H9 (cell line): ENCODE results near the gene NMUR1. TPM values are rescaled to one million over a fixed set of nuclear protein-coding genes. Genes with fewer than 3 reads are reported as not detected.

Experiments
- DNase-seq: peaks from one replicate; pipeline ENCODE4 v3.0.0-alpha.2; 2017
- H2AFZ ChIP-seq: one replicate; pipeline ENCODE4 v1.6.1; 2013; ENCODE audit warnings: mild to moderate bottlenecking, low read length, control low read depth, moderate library complexity
- H2AK5ac ChIP-seq: 2 replicates; pipeline ENCODE4 v1.6.1; 2013; ENCODE audit warnings: low read length, control low read depth, mixed read lengths; ENCODE audit not compliant: insufficient read length
- H2BK120ac ChIP-seq: one replicate; pipeline ENCODE4 v1.6.1; 2013; ENCODE audit warnings: low read depth, mild to moderate bottlenecking, low read length, control low read depth, inconsistent platforms; ENCODE audit not compliant: poor library complexity, severe bottlenecking
- H2BK12ac ChIP-seq: 2 replicates; pipeline ENCODE4 v1.6.1; 2013; ENCODE audit warnings: low read length, control low read depth, mixed read lengths, low read depth; ENCODE audit not compliant: insufficient read length
- H2BK15ac ChIP-seq: 2 replicates; pipeline ENCODE4 v1.6.1; 2013; ENCODE audit warnings: low read depth, low read length, control low read depth
- H2BK20ac ChIP-seq: one replicate; pipeline ENCODE4 v1.6.1; 2013; ENCODE audit warnings: low read depth, mild to moderate bottlenecking, low read length, control low read depth, inconsistent platforms; ENCODE audit not compliant: poor library complexity, severe bottlenecking
- H2BK5ac ChIP-seq: 2 replicates; pipeline ENCODE4 v1.6.1; 2013; ENCODE audit warnings: low read length, control low read depth, mixed read lengths; ENCODE audit not compliant: insufficient read length
- H3K14ac ChIP-seq: 2 replicates; pipeline ENCODE4 v1.6.1; 2013; ENCODE audit warnings: low read length, control low read depth; ENCODE audit not compliant: insufficient read depth
- H3K18ac ChIP-seq: 2 replicates; pipeline ENCODE4 v1.6.1; 2013; ENCODE audit warnings: low read depth, mild to moderate bottlenecking, mixed read lengths, low read length, control low read depth; ENCODE audit not compliant: insufficient read length
- H3K23ac ChIP-seq: 2 replicates; pipeline ENCODE4 v1.6.1; 2013; ENCODE audit warnings: low read length, control low read depth, mixed read lengths, low read depth; ENCODE audit not compliant: insufficient read length
- H3K23me2 ChIP-seq: 2 replicates; pipeline ENCODE4 v1.6.1; 2013; ENCODE audit warnings: low read depth, mild to moderate bottlenecking, mixed read lengths, low read length, control low read depth; ENCODE audit not compliant: insufficient read length, poor library complexity, severe bottlenecking
- H3K27ac ChIP-seq: 2 replicates; pipeline ENCODE4 v1.5.1; 2013; ENCODE audit warnings: low read length, control low read depth, mixed read lengths, low read depth; ENCODE audit not compliant: insufficient read length
- H3K27me3 ChIP-seq: 2 replicates; pipeline ENCODE4 v1.6.1; 2013; ENCODE audit warnings: low read length, control low read depth, inconsistent platforms; ENCODE audit not compliant: insufficient read depth
- H3K4ac ChIP-seq: 2 replicates; pipeline ENCODE4 v1.6.1; 2013; ENCODE audit warnings: low read depth, mild to moderate bottlenecking, control low read depth, inconsistent platforms, low read length, moderate library complexity
- H3K4me1 ChIP-seq: 2 replicates; pipeline ENCODE4 v1.6.1; 2013; ENCODE audit warnings: low read length, control low read depth, inconsistent platforms; ENCODE audit not compliant: insufficient read depth
- H3K4me2 ChIP-seq: 2 replicates; pipeline ENCODE4 v1.6.1; 2013; ENCODE audit warnings: low read length, control low read depth, mixed read lengths; ENCODE audit not compliant: insufficient read length, insufficient read depth
- H3K56ac ChIP-seq: 2 replicates; pipeline ENCODE4 v1.6.1; 2013; ENCODE audit warnings: low read depth, mild to moderate bottlenecking, mixed read lengths, low read length, control low read depth; ENCODE audit not compliant: insufficient read length
- H3K79me1 ChIP-seq: 2 replicates; pipeline ENCODE4 v1.6.1; 2013; ENCODE audit warnings: low read depth, mild to moderate bottlenecking, moderate library complexity, low read length, control low read depth, inconsistent platforms; ENCODE audit not compliant: insufficient read depth, poor library complexity, severe bottlenecking
- H3K79me2 ChIP-seq: 2 replicates; pipeline ENCODE4 v1.6.1; 2013; ENCODE audit warnings: low read length, control low read depth, inconsistent platforms; ENCODE audit not compliant: insufficient read depth
- H3K9ac ChIP-seq: 2 replicates; pipeline ENCODE4 v1.6.1; 2013; ENCODE audit warnings: low read length, control low read depth, mixed read lengths; ENCODE audit not compliant: insufficient read length; ENCODE audit errors: extremely low read depth
- H3K9me3 ChIP-seq: one replicate; pipeline ENCODE4 v1.6.1; 2013; ENCODE audit warnings: low read depth, low read length, inconsistent platforms; ENCODE audit not compliant: control insufficient read depth
- H3T11ph ChIP-seq: one replicate; pipeline ENCODE4 v1.6.1; 2013; ENCODE audit warnings: mild to moderate bottlenecking, low read length, control low read depth, inconsistent platforms
- H4K20me1 ChIP-seq: one replicate; pipeline ENCODE4 v1.6.1; 2013; ENCODE audit not compliant: control insufficient read depth, insufficient read length, insufficient read depth
- H4K5ac ChIP-seq: 2 replicates; pipeline ENCODE4 v1.6.1; 2013; ENCODE audit warnings: low read depth, mild to moderate bottlenecking, mixed read lengths, low read length, control low read depth; ENCODE audit not compliant: insufficient read length
- H4K8ac ChIP-seq: replicated peaks from 2 replicates; pipeline ENCODE4 v1.6.1; 2013; ENCODE audit warnings: low read length, control low read depth, mixed read lengths, low read depth; ENCODE audit not compliant: insufficient read length
- H4K91ac ChIP-seq: 2 replicates; pipeline ENCODE4 v1.6.1; 2013; ENCODE audit warnings: low read depth, mild to moderate bottlenecking, moderate library complexity, mixed read lengths, low read length, control low read depth; ENCODE audit not compliant: insufficient read length
- H3K27ac Mint-ChIP-seq, 3 experiments: 2 replicates in 2 of 3; 3 replicates in 1 of 3; pipeline ENCODE4 v1.8.0; 2020 to 2021; ENCODE audit warnings: mixed read lengths in 3 of 3, mild to moderate bottlenecking in 1 of 3, moderate library complexity in 1 of 3
- H3K27me3 Mint-ChIP-seq: 2 replicates; pipeline ENCODE4 v1.8.0; 2021; ENCODE audit warnings: low read depth, mild to moderate bottlenecking, moderate library complexity, mixed read lengths
- H3K36me3 Mint-ChIP-seq, 3 experiments: 2 replicates in 2 of 3; 3 replicates in 1 of 3; pipeline ENCODE4 v1.8.0; 2020 to 2021; ENCODE audit warnings: low read depth in 3 of 3, mixed read lengths in 3 of 3; ENCODE audit not compliant: insufficient read depth in 1 of 3
- H3K4me1 Mint-ChIP-seq, 2 experiments: 2 replicates each; pipeline ENCODE4 v1.8.0; 2020; ENCODE audit warnings: mixed read lengths in 2 of 2
- H3K4me3 Mint-ChIP-seq, 2 experiments: 2 replicates in 1 of 2; 3 replicates in 1 of 2; pipeline ENCODE4 v1.8.0; 2020 to 2021; ENCODE audit warnings: mild to moderate bottlenecking in 2 of 2, mixed read lengths in 2 of 2, moderate library complexity in 1 of 2
- H3K9me3 Mint-ChIP-seq, 2 experiments: 2 replicates in 1 of 2; 3 replicates in 1 of 2; pipeline ENCODE4 v1.8.0; 2020; ENCODE audit warnings: mild to moderate bottlenecking in 2 of 2, mixed read lengths in 2 of 2, moderate library complexity in 1 of 2
- WGBS: extraction: QIAGEN DNeasy Blood & Tissue Kit; methylation state at CpG from one replicate; pipeline ENCODE4 v1.1.7; 2013; ENCODE audit warnings: missing lambda C conversion rate, low lambda C conversion rate, mixed read lengths; ENCODE audit not compliant: insufficient read length; ENCODE audit errors: extremely low coverage; 5-methylcytosine and 5-hydroxymethylcytosine counted together
- total RNA-seq: library from RNA; stranded (reverse); gene quantifications from 2 replicates; pipeline ENCODE4 v1.2.1, GENCODE V29; 2021
- TF ChIP-seq, protein P1 (sequence below): fragments of 200-600 bp; sonication (generic); conservative IDR thresholded peaks from 3 replicates; pipeline ENCODE4 v1.8.0; 2021; ENCODE audit warnings: antibody characterized with exemption, mild to moderate bottlenecking

The NMUR1 gene
- total RNA-seq, 1 experiment from 2014 or later, result 0.20 TPM

DNA sequence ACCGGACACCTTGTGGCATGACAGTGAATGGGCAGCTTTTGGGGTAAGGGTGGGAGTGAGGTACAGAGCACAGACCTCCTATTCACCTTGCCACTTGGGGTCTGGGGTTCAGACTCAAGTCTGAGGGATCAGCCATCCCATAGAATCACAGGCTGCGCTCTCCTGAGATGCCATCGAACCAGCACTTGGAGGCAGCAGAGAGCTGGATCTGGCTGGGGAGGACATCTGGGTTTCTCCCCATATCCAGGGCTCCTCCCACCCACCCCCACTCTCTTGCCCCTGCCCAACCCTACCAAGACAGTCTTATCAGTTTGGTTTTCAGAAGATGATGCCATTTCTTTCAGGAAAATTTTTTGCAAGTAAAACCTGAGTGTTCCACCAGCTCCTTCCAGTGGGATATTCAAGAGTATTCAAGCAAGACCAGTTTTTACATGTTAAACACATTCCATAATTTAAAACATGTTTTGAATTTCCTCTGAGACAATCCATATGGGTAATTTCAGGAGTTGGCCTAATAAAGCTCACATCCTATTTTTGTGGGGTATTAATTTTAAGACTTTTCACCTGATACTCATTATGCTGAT lies 33.2 kb upstream of the NMUR1 start:
- H3K4me1 ChIP-seq, result no peaks in the 10 kb centered on the region
- H3K9ac ChIP-seq, result no peak overlapping the region
- H3T11ph ChIP-seq, result no peak overlapping the region
- H3K4me1 Mint-ChIP-seq, result peaks cover 8 to 9% of the 10 kb centered on the region in 2 experiments
- H3K56ac ChIP-seq, result no peak overlapping the region
- H3K14ac ChIP-seq, result no peak overlapping the region
- no peak overlapping the region for H2AK5ac ChIP-seq
- no peak overlapping the region for H4K8ac ChIP-seq
- H3K27me3 Mint-ChIP-seq, result no peaks in the 10 kb centered on the region
- H4K5ac ChIP-seq, result no peak overlapping the region
- H3K9me3 Mint-ChIP-seq, result peaks cover 20 to 25% of the 10 kb centered on the region in 2 experiments
- peak; percentile 86 for DNase-seq
- H4K91ac ChIP-seq, result no peak overlapping the region
- no peak overlapping the region for H2BK120ac ChIP-seq
- no peaks in the 10 kb centered on the region for H4K20me1 ChIP-seq
- no peak overlapping the region for H2BK20ac ChIP-seq
- no peaks in the 10 kb centered on the region for H3K27me3 ChIP-seq
- H3K23me2 ChIP-seq, result no peaks in the 10 kb centered on the region
- peaks cover 1 to 29% (median 5%) of the 10 kb centered on the region in 3 experiments; a peak in 4 of 7 replicates for H3K36me3 Mint-ChIP-seq
- H3K18ac ChIP-seq, result no peak overlapping the region
- H3K4me2 ChIP-seq, result no peak overlapping the region
- no peak overlapping the region for H2AFZ ChIP-seq
- no peaks in the 10 kb centered on the region for H3K79me1 ChIP-seq
- no peak overlapping the region for H2BK5ac ChIP-seq
- no peak overlapping the region for H3K27ac ChIP-seq
- H3K23ac ChIP-seq, result no peak overlapping the region
- H3K9me3 ChIP-seq, result no peaks in the 10 kb centered on the region
- no peak overlapping the region for H2BK15ac ChIP-seq
- H3K4me3 Mint-ChIP-seq, result no peak overlapping the region
- H2BK12ac ChIP-seq, result no peak overlapping the region
- no peak overlapping the region for H3K4ac ChIP-seq
- no peak overlapping the region; a peak in 1 of 7 replicates for H3K27ac Mint-ChIP-seq
- no CpG with 5 or more reads among the region's 3 CpGs for WGBS
- TF ChIP-seq, protein P1, sequence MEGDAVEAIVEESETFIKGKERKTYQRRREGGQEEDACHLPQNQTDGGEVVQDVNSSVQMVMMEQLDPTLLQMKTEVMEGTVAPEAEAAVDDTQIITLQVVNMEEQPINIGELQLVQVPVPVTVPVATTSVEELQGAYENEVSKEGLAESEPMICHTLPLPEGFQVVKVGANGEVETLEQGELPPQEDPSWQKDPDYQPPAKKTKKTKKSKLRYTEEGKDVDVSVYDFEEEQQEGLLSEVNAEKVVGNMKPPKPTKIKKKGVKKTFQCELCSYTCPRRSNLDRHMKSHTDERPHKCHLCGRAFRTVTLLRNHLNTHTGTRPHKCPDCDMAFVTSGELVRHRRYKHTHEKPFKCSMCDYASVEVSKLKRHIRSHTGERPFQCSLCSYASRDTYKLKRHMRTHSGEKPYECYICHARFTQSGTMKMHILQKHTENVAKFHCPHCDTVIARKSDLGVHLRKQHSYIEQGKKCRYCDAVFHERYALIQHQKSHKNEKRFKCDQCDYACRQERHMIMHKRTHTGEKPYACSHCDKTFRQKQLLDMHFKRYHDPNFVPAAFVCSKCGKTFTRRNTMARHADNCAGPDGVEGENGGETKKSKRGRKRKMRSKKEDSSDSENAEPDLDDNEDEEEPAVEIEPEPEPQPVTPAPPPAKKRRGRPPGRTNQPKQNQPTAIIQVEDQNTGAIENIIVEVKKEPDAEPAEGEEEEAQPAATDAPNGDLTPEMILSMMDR, result peak; percentile 91
- H3K79me2 ChIP-seq, result no peaks in the 10 kb centered on the region
